22Rv1 (cell line): ENCODE measurements around the gene AURKA.

ENCODE experiments used
- H3K27ac ChIP-seq: fragments of 450-650 bp; 2 replicates; pipeline ENCODE4 v1.5.1; 2017
- CTCF ChIP-seq: fragments of 450-650 bp; IDR thresholded peaks from 2 replicates; pipeline ENCODE4 v1.5.1; 2017; ENCODE audit warnings: mild to moderate bottlenecking
- ZFX ChIP-seq: fragments of 450-650 bp; IDR thresholded peaks from 2 replicates; pipeline ENCODE4 v1.6.1; 2017; ENCODE audit warnings: antibody characterized with exemption, borderline replicate concordance

AURKA gene

GRCh38 chr20:56422824-56423189 lies 30.8 kb upstream of the AURKA start:
- no peak overlapping the region for H3K27ac ChIP-seq
- TF ChIP-seq CTCF = no peak
- no peak for TF ChIP-seq ZFX

DNA sequence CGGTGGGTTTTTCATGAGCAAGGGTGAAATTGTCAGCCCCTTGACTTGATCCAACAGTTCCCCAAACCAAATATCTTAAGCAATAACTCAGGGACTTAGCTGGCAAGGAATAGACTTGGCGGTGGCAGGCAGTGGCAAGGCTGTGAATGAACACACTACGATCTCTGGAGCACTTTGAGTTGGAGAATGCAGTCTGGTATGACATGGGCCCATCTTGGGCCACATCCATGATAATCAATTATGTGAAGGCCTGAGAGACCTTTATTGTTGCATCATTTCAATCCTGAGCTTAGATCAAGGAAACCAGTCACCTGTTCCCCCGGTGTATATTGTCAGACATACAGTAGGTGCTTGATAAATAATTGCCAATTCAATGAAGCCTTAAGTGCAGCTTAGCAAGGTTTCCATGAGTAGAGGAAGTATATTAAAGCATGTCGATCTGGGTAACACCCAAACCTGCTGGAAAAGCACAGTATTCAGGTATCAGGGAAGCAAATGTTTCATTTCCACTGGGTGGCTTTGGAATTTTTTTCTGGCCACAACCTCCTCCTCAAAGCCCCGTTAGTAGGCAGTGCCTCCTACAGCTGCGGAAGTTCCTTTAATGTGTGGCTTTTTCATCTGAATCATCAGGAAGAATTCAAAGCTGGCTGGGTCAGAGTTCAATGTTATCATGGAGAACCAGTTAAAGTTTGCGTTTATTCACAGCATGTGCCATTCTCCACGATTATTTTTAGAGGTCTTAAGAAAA lies 30.2 kb upstream of the AURKA start:
- no peak overlapping the region for H3K27ac ChIP-seq
- TF ChIP-seq ZFX = no peak
- TF ChIP-seq CTCF = no peak

GRCh38 chr20:56420940-56421688 lies 29.1 kb upstream of the AURKA start:
- no peak for TF ChIP-seq ZFX
- TF ChIP-seq CTCF = no peak
- H3K27ac ChIP-seq = no peak overlapping the region

- no peak overlapping the region for H3K27ac ChIP-seq
Observed at GRCh38 chr20:56420028-56420427, 28.0 kb upstream of the AURKA start.

DNA sequence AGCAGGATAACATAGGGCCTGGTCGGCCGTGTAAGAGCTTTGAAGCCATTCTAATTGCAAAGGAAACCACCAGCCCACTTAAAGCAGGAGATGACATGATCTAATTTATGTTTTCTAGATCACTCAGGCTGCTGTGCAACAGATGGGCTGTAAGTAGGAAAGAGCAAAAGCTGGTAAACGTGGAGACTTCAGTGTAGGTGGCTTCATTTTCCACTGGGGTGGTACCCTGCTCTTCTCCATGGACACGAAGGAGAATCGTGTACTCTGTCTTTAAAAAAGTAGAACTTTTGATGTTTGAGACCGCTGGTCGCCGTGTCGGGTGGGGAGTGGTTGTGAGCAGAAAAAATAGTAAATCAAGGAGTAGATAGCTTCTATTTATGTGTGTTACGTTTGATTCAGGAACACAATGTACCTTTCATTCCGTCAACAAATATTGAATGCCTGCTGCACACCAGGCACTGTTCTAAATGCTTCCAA lies 26.4 kb upstream of the AURKA start:
- TF ChIP-seq ZFX = no peak
- no peak for TF ChIP-seq CTCF
- 0 out of 2 replicates have a peak overlapping the region, but pooled peaks have one; percentile 18 for H3K27ac ChIP-seq

More at GRCh38 chr20:56420028-56420427, 28.0 kb upstream of the AURKA start:
- TF ChIP-seq CTCF (no peak), ZFX (no peak)

DNA sequence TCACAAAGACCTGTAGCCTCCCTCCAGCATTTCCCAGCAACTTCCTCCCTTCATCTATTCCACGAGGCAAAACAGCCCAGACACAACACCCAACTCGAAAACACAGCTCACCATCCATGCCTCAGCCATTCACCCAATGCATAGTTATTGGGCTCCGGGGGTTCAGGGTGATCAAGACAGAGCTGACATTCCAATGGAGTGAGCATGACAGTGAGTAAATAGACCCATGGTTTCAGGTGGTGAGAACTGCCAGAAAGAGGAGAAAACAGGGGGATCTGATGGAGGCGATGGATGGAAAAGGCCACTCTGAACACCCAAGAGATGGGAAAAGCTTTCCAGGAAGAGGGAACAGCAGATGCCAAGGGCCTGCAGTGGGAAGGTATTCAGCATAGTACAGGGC lies 25.9 kb upstream of the AURKA start:
- no peak overlapping the region for H3K27ac ChIP-seq

More for the DNA sequence above, 25.9 kb upstream of the AURKA start:
- no peak for TF ChIP-seq CTCF
- TF ChIP-seq ZFX = no peak
